GM20431 (cell line): ENCODE data around the gene NPNT.
"Not testable (repeated sequence)": the region's sequence is repeated elsewhere in the genome, so short reads cannot be mapped to it uniquely, and the experiment has no call there.

Experiments used
- in situ Hi-C: fragments of 300-500 bp; cut with MseI, MboI; formaldehyde crosslinking; loops from one replicate; pipeline ENCODE4 v1.15.0; 2020; ENCODE audit warnings: low sequenced_read_pairs; ENCODE audit not compliant: unreplicated experiment

NPNT gene

DNA sequence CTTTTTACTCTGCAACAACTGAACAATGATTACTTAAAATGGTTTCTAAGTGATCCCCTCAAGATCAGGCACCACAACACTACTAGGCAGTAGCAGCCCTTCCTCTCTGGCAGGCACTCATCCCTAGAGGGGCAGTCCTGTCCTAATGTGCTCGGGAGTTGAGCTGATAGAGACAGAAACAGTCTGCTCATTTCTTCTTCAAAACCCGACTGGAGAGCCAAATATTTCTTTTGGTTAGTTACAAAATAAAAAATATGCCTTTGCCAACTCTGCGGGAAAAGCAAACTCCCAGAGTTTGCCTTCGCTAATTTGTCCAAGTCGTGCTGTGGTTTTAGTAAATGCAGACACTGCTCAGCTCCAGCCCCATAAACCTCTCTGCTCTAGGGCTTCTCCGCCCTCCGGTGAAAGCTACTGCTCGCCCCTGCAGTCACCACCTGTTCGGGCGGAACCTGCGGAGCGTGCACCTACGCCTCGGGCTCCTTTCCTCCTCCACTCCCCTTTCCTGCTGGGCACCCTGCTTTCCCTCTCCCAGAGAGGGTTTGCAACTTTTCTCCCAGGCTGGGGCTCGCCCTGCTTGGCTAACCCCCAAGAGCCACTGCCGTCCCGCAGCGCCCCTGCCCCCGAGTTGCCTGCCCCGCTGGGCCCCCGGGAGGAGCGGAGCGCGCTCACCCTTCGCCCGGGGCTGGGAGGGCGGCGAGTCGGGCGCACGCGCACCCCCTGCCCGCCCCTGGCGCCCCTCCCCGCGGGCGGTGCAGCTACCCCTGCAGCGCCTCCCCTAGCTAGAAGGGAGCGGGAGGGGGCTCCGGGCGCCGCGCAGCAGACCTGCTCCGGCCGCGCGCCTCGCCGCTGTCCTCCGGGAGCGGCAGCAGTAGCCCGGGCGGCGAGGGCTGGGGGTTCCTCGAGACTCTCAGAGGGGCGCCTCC lies at the start of gene NPNT:
NPNT (plus strand) TSS at position 812 of the 923 bp plus-strand sequence. CDS start 182 bp downstream, outside the sequence.
- in situ Hi-C loops, result no loop called here

DNA sequence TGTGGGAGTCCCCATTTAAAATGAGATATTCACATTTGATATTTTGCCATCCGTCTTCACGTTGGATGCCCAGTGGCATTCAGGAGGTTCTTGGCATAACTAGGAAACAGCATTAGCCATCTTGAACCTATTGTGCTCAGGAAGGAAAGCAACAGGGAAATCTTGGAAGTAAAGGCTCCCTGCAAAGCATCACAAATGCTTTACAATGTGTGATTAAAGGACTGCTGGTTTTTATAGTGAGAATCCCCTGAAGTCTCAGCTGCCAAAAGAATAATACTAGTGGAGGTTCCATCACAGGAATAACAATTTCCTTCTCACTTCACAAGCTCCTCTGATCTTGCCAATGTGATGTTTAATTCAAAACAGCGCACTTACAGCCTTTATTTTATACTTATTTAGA lies 49.7 kb upstream of the NPNT start:
- in situ Hi-C loops, result no loop called here

- in situ Hi-C loops, result not testable (repeated sequence)
Measured at GRCh38 chr4:105848359-105848758, 46.9 kb upstream of the NPNT start.

- in situ Hi-C loops, result no loop called here
Measured at GRCh38 chr4:105851196-105851595, 44.1 kb upstream of the NPNT start.

GRCh38 chr4:105852230-105852629 lies 43.0 kb upstream of the NPNT start:
- in situ Hi-C loops, result not testable (repeated sequence)

GRCh38 chr4:105858466-105859040 lies 36.7 kb upstream of the NPNT start:
- in situ Hi-C loops, result no loop called here

- in situ Hi-C loops, result no loop called here
Measured at GRCh38 chr4:105859233-105859632, 36.0 kb upstream of the NPNT start.

DNA sequence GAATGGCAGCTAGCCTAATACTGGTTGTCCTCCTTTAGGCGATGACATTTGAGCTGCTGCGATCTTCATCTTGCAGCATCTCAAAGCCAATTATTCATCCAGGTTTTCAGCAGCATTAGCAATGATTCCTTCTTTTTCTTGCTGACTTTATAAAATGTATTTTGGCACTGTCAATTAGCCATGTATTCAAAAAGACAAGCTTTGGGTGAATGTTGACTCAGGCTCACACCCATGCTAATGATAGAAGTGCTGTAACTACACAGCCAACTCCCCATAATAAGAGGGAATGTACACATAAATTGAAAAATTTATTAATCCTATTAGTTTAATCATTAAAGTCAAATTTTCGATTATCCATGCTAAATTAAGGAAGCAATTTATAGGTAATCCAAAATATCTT lies 24.3 kb upstream of the NPNT start:
- in situ Hi-C loops, result no loop called here

DNA sequence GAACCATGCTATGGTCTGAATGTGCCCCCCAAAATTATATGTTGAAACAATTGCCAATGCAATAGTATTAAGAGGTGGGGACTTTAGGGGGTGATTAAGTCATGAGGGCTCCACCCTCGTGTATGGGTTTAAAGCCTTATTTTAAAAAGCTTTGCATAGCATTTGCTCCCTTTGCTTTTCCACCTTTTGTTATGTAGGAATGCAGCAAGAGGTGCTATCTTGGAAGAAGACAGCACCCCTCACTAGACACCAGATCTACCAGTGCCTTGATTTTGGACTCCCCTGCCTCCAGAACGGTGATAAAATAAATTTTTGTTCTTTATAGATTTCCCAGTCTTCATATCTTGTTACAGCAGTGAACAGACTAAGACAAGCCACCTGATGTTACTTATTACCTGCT lies 23.3 kb upstream of the NPNT start:
- in situ Hi-C loops, result no loop called here

DNA sequence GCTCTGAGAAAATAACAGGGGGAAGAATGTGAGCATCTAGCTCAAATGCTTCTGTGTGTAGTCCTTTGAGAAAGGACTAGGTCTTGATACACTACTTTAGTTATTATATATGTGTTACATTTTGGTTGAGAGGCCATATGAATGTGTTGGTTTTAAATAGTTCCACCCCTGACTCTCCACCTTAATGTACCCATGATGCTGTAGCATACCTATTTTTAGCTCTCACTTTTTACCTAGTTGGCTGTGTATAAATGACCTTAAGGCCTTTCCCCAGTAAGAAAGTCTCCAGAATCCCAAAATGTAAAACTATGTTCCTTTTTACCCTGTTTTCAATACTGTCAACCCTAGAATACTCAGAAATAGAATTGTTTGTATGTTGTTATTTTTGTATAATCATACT lies 20.0 kb upstream of the NPNT start:
- in situ Hi-C loops, result no loop called here

GRCh38 chr4:105878668-105879067 lies 16.6 kb upstream of the NPNT start:
- in situ Hi-C loops, result no loop called here

DNA sequence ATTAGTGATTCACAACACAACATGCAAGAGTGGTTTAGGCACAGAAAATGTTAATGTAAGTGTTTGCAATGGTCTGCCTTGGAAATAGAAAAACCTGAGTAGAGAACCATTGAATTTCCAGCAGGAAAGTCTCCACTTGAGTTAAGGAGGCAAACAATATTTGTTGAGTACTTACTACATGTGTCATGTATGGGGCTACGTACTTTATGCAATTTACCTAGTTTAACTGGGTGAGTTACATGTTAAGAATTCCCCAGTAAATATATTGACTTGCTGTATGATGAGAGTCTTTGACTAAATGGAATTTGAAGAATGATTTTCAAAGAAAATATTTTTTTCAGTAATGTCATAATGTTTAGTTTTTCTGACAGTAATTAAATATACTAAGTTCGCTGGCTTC lies 7.8 kb upstream of the NPNT start:
- in situ Hi-C loops, result no loop called here

DNA sequence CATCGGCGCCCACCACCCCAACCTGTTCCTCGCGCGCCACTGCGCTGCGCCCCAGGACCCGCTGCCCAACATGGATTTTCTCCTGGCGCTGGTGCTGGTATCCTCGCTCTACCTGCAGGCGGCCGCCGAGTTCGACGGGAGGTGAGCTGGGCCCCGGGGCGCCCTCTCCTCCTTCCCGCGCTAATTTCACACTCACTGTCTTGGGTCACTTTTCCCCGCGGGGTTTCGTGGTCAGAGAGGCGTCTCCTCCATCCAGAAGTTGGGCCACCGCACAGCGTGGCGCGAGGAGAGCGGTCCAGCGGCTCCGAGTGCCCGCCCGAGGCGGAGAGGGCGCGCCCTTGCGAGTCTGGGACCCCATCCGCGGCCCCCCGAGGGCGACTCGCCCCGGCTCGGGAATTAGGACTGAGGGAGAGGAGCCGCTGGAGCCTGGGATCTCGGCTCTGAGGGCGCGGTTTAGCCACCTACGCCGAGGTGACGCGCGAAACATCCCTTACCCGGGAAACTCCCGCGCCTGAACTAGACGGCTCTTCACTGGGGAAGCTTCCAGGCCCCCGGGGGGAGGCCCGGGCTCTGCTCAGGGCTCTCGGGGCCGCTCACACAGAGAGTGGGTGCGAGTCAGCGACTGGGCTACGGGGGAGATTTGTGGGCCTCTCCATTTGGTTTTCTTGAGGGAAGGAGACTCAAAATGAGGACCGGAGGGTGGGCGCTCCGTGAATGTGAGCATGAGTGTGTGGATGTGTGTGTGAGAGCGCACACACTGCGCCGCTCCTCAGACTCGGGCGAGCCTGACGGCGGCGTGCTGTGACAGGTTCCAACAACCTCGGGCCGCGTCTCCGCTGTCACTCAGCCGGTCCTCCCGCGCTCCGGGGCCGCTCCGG lies 551 bp downstream of the NPNT start:
- in situ Hi-C loops, result no loop called here

DNA sequence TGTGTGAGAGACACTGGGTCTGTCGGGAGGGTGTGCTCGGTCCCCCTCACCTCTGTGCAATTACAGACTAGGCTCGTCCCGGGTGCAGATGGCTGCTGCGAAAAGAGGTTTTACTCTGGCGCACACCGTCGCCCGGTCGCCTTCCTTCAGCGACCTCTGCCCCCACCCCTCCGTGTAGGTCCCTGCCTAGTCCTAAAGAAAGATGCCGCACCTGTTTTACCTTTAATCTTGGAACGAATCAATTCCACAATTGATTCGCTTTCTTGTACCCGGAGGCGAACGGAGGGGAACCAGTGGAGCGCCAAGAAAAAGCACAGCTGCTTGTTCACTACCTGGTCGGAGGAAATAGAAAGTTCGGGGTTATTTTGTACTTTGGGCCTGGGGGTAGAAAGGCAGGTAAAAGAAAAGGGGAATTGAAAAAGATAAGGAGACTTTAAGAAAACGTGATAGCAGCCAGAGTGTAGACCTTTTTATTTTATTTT lies 1.2 kb downstream of the NPNT start:
- in situ Hi-C loops, result no loop called here

- in situ Hi-C loops, result no loop called here
Measured at GRCh38 chr4:105896984-105897775, 1.9 kb downstream of the NPNT start.

- in situ Hi-C loops, result no loop called here
Measured at GRCh38 chr4:105900541-105900940, 5.3 kb downstream of the NPNT start.

DNA sequence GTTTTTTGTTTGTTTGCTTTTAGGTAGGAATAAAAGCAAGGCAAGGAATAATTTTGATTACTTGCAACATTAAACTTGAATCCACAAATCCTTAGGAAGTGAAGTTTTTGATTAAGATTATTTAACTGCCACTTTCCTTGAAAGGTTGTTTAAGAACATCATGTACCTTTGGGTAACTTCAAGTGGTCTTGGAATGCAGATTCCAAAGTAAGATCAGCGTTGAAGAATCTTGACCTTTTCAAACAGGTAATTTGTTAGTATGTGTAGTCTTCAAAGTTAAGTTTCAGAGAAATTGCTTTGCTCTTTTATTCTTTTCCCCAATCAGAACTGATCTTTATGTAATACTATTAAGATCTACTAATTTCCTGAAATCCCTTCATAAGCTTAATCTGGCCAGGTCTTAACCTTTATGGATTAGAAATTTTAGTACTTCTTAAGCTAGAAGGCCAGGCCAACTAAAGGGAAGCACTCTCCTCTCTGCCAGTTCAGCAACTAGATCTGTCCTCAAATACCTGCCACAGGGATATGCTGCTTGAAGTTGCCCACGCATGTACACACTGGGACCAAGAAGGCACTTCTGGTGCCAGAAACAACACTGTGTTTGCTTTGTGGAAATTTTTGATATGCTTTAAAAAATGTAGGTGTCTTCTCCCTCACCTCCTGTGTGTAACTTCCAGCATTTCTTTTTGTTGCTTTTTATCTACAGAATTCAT lies 7.4 kb downstream of the NPNT start:
- in situ Hi-C loops, result no loop called here

GRCh38 chr4:105909787-105910281 lies 14.6 kb downstream of the NPNT start:
- in situ Hi-C loops, result no loop called here

DNA sequence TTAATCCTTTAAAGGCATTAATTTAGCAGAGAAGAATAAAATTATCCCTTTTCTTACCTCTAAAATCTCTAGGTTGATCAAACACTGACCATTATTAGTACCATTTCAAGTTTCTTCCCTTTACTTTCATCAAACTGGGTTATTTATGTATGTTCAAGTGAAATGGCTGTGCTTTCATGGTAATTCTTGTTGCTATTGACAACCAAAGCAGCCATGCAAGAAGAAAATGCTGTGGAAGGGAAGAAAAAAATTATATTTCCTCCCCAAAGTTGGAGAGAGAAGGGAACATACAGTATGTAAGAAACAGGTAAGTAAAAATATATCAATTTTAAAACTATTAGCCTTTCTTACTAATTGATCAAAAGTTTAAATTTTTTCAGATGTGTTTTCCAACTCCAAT lies 16.2 kb downstream of the NPNT start:
- in situ Hi-C loops, result no loop called here
